Measurements from ENCODE around the gene MAPK8.
"Not testable (repeated sequence)": the region's sequence is repeated elsewhere in the genome, so short reads cannot be mapped to it uniquely, and the experiment has no call there.

MAPK8 gene

DNA sequence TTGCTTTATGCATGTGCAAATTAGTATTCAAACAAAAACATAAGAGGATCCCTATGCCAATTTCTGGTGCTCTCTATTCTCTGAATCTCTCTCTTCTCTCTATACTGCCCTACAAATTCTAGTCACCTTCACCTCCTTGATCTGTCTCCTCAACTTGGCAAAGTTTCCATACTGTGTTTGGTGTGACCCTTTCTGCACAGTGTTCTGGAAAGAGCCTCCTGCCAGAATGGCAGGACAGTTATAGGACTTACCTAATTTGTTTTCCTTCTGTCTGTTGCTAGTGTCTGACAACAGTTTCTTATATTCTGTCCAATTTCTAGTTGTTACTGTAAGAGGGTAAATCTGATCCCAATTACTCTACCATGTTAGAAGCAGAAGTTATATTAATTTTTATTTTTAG lies 34.3 kb downstream of the MAPK8 start:
- DNase-seq, result no peak

DNA sequence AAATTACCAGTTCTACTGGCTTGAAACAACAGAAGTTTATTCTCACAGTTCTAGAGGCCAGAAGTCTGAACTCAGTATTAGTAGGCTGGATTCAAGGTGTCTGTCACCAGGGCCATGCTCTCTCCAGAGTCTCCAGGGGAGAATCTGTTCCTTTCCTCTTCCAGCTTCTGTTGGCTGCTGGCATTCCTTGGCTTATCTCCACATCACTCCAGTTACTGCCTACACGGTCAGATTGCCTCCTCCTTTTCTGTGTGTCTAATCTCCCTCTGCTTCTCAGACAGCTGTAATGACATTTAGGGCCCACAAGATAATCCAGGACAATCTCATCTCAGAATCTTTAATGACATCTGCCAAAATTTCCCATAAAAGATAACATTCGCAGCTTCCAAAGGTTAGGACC lies 36.6 kb downstream of the MAPK8 start:
- DNase-seq, result no peak

DNA sequence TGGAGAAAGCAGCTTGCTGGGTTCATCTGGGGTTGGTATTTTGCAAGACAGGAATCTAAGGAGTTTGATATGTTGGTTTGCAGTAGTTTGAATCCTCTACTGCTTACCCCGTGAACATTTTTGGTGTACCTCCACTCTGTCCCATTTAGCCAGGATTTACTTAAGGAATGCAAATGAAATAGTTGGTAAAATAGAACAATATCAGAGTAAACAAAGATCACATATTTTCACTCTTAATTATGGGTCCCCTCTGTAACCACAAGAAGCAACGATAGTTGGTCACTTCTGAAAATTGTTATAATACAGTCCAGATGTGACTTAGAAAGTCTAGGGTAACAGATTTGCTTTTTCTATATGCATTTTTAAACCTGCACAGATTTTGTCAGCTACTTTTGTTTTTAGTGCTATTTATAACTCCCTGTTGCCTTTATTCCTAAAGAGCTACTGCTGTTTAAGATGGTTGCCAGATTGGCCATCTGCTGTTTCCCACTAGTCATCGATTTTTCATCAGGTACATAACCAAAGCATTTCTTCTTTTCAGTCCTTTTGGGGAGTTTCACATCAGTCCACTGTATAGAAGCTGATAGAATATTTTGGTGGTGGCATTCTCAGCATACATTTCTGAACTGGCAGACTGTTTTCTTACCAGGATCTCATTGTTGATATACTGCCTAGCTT lies 37.6 kb downstream of the MAPK8 start:
- no peak for DNase-seq

DNA sequence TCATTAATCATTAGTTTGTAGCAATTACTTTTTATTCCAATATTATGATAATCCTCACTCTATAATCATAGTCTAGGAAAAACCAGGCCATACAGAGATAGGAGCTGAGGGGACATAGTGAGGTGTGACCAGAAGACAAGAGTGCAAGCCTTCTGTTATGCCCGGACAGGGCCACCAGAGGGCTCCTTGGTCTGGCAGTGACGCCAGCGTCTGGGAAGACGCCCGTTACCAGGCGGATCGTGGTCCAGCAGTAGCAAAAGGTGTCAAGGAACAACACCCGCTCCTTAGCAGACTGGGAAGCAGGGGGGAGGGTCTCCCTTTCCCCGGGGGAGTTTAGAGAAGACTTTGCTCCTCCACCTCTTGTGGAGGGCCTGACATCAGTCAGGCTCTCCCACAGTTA lies 39.8 kb downstream of the MAPK8 start:
- not testable (repeated sequence) for DNase-seq

DNA sequence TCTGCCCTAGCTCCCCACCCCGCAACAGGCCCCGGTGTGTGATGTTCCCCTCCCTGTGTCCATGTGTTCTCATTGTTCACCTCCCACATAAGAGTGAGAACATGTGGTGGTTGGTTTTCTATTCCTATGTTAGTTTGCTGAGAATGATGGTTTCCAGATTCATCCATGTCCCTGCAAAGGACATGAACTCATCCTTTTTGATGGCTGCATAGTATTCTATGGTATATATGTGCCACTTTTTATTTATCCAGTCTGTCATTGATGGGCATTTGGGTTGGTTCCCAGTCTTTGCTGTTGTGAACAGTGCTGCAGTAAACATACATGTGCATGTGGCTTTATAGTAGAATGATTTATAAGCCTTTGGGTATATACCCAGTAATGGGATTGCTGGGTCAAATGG lies 41.1 kb downstream of the MAPK8 start:
- not testable (repeated sequence) for DNase-seq

DNA sequence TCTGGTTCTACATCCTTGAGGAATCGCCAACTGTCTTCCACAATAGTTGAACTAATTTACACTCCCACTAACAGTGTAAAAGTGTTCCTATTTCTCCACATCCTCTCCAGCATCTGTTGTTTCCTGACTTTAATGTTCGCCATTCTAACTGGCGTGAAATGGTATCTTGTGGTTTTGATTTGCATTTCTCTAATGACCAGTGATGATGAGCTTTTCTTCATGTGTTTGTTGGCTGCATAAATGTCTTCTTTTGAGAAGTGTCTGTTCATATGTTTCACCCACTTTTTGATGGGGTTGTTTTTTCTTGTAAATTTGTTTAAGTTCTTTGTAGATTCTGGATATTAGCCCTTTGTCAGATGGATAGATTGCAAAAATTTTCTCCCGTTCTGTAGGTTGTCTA lies 41.5 kb downstream of the MAPK8 start:
- DNase-seq, result not testable (repeated sequence)

DNA sequence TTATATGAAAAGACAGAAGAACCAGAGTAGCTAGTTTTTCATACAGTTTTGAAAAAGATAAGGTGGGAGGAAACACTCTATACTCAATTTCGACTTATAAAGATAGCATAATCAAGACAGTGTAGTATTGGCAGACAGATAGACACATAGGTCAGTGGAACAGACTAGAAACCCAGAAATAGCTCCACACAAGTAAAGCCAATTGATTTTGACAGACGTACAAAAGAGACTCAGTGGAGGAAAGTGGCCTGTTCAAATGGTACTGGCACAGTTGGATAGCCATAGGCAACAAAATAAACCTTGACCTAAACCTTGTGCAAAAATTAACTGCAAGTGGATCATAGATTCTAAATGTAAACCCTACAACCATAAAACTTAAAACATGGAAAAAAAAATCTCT lies 46.8 kb downstream of the MAPK8 start:
- DNase-seq, result no peak

DNA sequence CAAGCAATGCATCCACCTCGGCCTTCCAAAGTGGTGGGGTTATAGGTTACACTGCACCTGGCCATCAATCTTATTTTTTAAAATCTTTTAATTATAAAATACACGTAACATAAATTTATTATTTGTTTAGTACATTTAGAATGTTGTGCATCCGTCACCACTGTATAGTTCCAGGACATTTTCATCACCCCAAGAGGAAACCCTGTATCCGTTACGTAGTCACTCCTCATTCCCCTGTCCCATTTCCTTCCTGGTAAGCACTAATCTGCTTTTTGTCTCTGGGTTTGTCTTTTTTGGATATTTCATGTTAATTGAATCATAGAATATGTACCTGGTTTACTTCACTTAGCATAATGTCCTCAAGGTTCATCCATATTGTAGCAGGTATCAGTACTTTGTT lies 51.2 kb downstream of the MAPK8 start:
- no peak for DNase-seq

DNA sequence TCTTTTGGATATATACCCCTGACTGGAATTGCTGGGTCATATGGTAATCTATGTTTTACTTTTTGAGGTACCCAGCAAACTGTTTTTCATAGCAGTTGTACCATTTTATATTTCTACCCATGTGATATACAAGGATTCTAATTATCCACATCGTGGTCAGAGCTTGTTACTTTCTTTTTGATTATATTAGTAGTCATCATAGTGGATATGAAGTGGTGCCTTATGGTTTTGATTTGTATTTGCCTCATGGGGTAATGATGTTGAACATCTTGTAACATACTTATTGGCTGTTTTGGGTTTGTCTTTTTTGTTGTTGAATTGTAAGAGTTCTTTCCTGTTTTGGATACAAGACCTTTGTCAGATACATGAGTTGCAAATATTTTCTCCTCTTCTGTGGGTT lies 51.7 kb downstream of the MAPK8 start:
- no peak for DNase-seq

DNA sequence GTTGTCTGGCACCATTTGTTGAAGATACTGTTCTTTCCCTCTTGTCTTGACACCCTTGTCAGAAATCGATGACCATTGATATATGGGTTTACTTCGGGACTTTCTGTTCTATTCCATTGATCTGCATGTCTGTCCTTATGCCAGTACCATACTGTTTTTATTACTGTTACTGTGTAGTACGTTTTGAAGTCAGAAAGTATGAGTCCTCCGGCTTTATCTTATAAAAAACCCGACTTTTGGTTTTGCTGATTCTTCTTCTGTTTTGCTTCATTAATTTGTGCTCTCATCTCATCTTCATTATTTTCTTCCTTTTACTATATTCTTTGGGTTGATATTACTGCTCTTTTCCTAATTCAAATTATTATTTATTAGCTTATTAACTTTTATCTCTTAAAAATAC lies 52.4 kb downstream of the MAPK8 start:
- DNase-seq, result no peak

DNA sequence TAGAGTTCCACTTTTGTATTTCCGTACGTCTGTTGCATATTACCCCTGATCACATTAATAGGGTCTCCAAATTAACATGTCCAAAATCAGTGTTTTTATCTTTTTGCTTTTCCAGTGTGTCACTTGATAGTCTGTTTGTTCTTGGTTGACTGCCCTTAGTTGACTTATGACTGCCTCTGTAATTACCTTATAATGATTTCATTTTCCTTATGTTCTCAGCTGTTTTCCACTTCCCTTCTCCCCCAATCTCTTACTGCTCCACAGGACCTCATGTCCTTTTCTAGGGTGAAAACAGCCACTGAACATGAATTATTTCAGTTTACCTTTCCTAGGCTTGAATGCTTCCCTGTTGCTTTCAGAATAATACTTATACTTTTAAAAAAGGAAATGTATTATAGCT lies 54.7 kb downstream of the MAPK8 start:
- no peak for DNase-seq

DNA sequence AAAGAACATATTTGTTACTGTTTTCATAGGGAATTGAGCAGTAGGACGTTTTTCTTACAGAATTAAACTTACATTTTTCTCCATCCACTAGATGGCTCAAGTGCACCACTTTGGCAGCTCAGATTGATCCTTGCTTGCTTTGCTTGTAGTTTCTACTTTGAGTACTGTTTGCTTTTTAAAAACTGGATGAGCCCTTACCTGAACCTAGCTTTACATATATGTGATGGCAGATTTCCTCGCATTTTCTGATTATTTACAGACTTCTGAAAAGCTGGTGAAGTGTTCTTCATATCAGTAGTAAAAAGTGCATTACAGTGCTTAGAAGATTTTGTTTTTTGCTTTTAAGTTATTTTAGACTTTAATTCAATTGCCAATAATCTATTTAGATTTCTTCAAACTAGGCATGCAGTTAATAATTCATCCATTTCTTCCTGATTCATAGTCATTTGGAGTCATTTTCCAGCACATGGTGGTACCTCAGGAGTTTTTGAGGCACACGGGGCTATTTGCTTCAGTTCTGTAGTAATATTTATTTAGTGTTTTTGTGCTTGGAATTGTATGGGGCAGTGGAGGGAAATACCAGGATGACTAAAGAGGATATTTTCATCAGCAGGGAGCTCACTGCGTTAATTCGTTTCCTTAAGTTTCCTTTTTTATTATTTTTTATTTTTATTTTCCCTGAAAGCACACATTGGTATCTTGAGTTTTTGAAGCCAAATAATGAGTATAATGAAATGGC lies 57.3 kb downstream of the MAPK8 start:
- DNase-seq, result peak; percentile 75

DNA sequence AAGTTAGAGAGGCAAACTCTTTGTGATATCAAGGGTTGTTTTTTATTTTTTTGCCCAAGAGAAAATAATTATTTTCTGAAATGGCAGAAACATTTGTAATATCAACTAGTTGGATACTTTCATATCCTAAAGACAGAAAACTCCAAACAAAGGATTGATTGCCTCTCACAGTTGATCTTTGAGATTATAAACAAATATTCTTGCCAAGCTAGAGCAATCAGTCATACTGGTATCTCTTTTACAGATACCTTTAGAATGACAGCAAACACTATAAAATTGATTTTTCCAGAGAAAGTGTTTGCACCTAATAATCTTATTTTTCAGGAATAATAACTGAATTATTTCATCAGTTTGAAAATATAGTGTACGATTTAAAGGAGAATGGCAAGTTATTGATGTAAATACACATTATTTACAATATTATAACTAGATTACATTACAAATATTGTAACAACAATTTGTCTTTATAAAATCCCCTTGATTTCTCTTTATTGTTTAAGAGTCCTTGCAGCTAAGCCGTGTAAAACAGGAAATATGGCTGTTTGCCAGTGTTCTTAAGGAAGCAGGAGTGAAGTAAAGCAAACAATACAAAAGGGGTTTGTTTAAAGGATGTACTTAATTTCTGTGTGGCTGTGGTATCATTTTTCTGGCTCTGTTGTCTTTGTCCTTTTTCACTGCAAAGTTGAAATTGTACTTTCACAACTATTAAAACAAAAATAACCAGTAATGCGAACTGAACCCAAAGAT lies 58.4 kb downstream of the MAPK8 start:
- no peak for DNase-seq

DNA sequence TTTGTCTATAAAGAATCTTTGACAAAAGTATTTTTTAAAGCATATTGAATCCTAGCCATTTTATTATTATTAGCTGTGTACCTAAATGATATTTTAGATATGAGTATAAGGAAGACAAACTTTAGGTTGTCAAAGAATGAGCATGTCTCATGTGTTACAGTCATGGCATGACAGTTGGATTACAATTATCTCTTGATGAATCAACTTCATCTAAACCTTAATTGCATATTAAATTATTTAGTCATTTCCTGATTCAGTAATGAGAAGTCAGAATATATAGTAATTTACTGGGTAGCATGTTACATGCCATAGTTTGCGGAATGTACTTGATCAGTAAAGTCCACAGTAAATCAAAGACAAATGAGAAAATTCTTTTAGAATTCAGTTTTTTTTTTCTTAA lies 59.2 kb downstream of the MAPK8 start:
- DNase-seq, result no peak

DNA sequence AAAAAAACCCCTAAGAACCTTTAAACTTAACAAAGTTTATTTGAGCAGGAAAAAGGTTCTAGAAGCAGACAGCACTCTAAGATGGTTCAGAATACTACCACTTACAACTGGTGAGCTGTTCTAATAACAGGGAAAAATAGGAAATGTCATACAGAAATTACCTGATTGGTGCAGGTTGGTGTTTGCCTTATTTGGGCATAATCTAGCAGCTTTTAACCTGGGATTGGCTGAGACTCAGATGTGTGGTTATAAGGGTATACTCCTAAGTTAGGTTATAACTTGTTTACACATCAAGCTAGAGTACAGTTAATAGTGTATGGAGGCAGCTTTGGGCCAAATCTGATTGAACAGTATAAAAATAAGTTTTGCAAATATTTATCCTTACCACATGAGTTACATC lies 59.8 kb downstream of the MAPK8 start:
- DNase-seq, result no peak

DNA sequence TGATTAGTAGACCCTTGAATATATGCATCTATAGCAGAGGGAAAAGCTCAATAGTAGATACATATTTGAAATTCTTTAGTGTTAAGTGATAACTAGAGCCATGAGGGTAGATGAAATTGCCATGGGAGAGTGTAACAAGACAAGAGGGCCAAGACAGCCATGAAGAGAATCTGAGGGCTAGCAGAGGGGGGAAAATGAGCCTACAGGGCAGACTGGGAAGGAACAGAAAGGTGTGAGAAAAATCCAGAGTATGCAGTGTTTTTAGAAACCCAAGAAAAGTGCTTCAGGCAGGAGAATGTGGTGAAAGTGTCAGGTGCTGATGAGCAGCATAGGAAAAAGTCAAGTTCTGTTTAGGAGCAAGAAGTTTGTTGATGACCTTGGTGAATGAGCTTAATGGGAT lies 63.0 kb downstream of the MAPK8 start:
- DNase-seq, result no peak

DNA sequence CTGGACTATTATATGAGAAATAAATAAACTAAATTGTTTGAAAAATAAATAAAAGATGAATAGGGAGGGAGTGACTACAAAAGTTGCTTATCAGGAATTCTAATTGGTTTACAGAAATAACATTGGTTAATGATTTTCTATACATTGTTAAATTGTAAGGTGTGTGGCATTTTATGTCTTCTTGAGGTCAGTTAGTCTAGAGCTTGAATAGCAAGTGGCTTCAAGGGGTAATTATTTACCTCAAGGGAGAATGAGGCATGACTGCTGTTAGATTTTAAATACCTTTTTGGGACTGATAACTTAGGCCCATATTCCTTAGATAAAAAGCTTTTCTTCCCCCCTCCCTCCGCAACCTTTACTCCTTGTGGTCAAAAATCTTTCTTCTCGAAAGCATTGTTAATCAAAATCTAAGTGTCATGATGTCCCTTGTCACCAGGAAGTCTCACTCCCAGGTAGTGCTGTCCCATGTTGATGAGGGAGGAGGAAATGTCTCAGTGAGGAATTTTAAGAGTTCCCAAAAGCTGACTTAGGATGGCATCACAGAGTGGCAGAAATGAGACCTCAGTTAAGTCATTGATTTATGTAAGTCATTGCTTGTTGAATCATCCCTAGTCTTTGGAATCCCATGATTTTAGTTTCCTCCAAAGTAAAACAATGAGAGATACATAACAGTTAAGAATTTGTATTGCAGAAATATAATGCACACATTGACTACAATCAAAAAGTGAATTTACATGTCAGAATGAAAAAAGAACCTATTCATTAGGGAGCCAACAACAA lies 71.5 kb downstream of the MAPK8 start:
- peak; percentile 39 for DNase-seq

DNA sequence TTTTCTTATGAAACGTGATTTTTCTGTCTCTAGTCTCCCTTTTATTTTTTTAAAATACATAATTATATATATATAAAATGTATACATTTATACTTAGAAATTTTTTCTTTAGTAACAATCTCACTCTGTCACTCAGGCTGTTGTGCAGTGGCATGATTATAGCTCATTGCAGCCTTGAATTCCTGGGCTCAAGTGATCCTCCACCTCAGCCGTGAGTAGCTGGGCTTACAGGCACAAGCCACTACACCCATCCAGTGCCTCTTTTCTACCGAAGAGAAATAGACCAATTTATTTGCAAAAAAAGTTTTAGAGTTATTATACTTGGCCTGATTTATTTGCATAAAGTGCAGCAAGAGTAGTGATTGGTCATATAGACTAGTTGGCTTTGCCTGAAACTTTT lies 72.2 kb downstream of the MAPK8 start:
- DNase-seq, result no peak

DNA sequence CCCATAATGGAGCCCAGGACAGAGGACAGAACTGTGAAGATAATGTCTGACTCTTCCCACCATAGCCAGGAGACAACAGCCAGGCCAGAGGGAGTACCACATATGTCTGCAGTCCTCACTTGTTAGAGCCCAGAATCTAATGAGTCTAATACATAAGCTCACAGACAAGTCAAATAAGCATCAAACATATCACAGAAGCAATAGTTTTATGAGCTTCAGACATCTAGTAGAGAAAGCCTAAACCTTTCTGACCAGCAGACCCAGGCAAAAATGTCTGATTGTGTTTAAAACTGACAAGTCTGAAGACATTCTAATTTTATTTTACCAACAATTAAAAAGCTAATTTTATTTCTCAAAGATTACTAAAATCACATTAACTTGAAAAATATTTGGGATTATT lies 75.5 kb downstream of the MAPK8 start:
- no peak for DNase-seq

DNA sequence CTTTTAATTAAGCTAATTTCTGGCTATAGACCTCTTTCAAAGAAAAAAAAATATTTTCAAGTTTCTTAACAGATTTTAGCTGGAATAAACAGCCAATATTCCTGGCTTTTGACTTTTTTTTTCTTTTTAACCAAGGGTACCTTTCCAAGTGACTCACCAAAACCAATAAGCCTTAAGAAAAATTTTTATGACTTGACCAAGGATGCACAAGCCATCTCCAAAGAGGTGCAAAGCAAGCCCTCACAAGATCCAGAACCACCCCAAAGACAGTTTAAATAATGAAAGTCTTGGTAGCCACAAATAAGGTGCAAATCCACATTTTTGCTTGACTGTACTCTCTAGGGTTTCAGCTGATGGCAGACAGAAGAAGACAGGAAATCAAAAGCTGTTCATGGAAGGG lies 76.5 kb downstream of the MAPK8 start:
- no peak for DNase-seq

DNA sequence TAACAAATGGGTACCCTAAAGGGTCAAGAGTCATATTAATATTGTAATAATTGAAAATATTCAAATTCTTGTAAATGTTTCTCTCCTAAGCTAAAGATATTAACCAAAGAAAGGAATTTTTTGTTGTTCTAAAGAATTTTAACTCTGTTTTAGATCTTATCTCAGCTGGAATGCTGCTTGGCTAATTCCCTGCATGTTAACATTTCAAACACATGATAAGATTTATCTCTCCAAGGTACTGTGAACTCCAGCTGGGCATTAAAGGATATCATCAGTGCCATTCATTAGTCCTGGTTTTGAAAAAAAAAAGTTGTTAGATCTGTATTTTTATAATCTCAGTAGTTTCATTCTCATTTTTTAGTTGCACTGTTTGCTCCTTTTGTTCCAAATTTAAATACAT lies 76.9 kb downstream of the MAPK8 start:
- DNase-seq, result no peak

DNA sequence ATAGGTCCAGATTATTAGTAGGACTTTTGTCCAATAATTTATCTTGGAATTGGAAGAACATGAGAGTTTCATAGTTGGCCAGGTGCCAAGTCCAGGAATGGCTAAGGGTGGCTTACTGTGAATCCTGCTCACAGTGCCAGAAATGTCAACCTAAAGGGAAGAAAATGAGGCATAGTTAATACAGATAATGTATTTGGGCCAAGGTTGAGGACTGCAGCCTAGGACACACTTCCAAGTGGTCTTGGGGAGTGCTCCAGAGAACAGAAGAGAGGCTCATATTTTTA lies 78.2 kb downstream of the MAPK8 start:
- DNase-seq, result no peak

DNA sequence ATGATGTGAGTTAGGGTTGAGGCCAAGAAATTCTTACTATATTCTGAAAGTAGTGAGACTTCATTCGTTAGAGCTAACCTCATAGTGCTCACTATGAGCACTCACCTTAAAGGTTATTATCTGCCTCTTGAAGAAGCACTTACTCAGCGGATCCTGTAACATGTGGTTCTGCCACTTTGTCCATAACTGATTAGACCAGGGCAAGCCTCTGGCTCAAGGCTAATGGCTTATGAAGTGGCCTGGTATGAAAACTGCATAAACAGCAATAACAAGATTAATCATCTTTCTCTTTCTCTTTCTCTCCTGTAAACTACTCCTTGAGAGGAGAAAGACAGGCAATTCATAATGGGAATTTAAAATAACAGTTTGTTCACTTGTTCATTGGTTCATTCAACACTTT lies 82.8 kb downstream of the MAPK8 start:
- DNase-seq, result no peak
